Dedifferentiated amniotic fluid mesenchymal stem cell (primary cell): Measurements from ENCODE around the gene FOLR1.
A peak's percentile ranks its signal among the peaks of the same experiment; 100 is the strongest.

Experiments
- DNase-seq: peaks from one replicate; pipeline ENCODE4 v3.0.0-alpha.2; 2016; ENCODE audit errors: extremely low spot score

Gene FOLR1

GRCh38 chr11:72223615-72224563, 31.9 kb downstream of the FOLR1 start:
- DNase-seq, result peak; percentile 28

GRCh38 chr11:72224564-72225410, 32.8 kb downstream of the FOLR1 start, which contains the start of gene INPPL1:
Gene INPPL1, plus strand, starts transcription at chr11:72224767. Its CDS starts 218 bp downstream, at chr11:72224985.
- no peak for DNase-seq

- DNase-seq, result no peak
Observed at GRCh38 chr11:72225411-72225951, 33.5 kb downstream of the FOLR1 start.

- DNase-seq, result no peak
Observed at GRCh38 chr11:72226701-72227100, 34.8 kb downstream of the FOLR1 start.

GRCh38 chr11:72227316-72228228, 35.6 kb downstream of the FOLR1 start:
- DNase-seq, result no peak

- no peak for DNase-seq
Observed at GRCh38 chr11:72228229-72228843, 36.4 kb downstream of the FOLR1 start.

- no peak for DNase-seq
Observed at GRCh38 chr11:72228844-72229231, 36.9 kb downstream of the FOLR1 start.

- no peak for DNase-seq
Observed at GRCh38 chr11:72229336-72229924, 37.5 kb downstream of the FOLR1 start.

GRCh38 chr11:72229925-72230763, 38.2 kb downstream of the FOLR1 start:
- DNase-seq, result no peak

- no peak for DNase-seq
Observed at GRCh38 chr11:72230764-72231365, 38.9 kb downstream of the FOLR1 start.

- no peak for DNase-seq
Observed at GRCh38 chr11:72231396-72232259, 39.7 kb downstream of the FOLR1 start.

GRCh38 chr11:72232260-72233055, 40.5 kb downstream of the FOLR1 start:
- no peak for DNase-seq

GRCh38 chr11:72233056-72233772, 41.3 kb downstream of the FOLR1 start:
- DNase-seq, result no peak

- no peak for DNase-seq
Observed at GRCh38 chr11:72233773-72234513, 42.0 kb downstream of the FOLR1 start.

GRCh38 chr11:72234514-72234830, 42.5 kb downstream of the FOLR1 start:
- no peak for DNase-seq

- DNase-seq, result no peak
Observed at GRCh38 chr11:72234920-72235319, 43.0 kb downstream of the FOLR1 start.
